GM12865 (cell line): ENCODE measurements around the gene PLEKHA5.

Source experiments
- DNase-seq: peaks from one replicate; pipeline ENCODE4 v3.0.0; 2010; ENCODE audit warnings: low read depth
- H3K4me3 ChIP-seq: 2 replicates; pipeline ENCODE4 v1.5.1; 2011; ENCODE audit warnings: mild to moderate bottlenecking, low read depth, low read length, control low read depth
- TF ChIP-seq, protein P1 (sequence below): IDR thresholded peaks from 2 replicates; pipeline ENCODE4 v1.5.1; 2011; ENCODE audit warnings: low read length, control low read depth, low read depth, inconsistent platforms; ENCODE audit not compliant: insufficient read depth; ENCODE audit errors: missing control alignments

Gene PLEKHA5

DNA sequence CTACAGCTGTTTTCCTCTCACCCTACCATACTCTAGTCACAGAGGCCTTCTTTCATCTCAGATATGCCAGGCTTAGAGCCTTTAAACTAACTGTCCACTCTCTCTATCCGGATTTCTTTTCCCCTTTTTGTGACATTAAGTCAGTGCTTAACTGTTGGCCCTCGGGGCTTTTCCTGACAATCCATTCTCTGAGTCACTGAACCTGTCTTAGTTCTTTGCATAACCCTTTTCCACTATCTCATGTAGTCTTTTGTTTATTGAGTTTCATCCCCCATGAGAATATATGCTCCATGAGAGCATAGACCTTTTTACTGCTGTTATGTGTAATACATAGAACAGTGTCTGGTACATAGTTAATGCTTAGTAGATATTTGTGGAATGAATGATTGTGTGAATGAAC lies 68.7 kb downstream of the PLEKHA5 start:
- no peak overlapping the region for H3K4me3 ChIP-seq
- TF ChIP-seq, protein P1, sequence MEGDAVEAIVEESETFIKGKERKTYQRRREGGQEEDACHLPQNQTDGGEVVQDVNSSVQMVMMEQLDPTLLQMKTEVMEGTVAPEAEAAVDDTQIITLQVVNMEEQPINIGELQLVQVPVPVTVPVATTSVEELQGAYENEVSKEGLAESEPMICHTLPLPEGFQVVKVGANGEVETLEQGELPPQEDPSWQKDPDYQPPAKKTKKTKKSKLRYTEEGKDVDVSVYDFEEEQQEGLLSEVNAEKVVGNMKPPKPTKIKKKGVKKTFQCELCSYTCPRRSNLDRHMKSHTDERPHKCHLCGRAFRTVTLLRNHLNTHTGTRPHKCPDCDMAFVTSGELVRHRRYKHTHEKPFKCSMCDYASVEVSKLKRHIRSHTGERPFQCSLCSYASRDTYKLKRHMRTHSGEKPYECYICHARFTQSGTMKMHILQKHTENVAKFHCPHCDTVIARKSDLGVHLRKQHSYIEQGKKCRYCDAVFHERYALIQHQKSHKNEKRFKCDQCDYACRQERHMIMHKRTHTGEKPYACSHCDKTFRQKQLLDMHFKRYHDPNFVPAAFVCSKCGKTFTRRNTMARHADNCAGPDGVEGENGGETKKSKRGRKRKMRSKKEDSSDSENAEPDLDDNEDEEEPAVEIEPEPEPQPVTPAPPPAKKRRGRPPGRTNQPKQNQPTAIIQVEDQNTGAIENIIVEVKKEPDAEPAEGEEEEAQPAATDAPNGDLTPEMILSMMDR, result no peak
- DNase-seq, result no peak

DNA sequence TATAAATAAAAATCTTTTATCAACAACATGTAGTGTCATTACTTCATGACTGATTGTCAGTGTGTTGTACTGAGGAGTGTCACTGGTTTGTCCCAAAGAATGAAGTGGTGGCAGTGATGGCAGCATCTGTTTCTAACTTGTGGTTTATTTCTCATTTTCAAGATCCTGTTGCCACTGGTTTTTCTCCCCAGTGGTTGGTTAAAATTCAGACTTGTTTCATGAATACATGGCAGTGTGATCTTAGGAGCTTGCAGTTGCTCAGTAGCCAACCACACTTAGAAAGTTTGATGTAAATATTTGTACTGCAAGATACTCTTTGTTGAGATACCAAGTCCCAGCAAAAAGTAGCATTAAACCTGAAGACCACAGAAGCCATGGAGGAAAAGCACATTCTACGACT lies 69.8 kb downstream of the PLEKHA5 start:
- no peak for DNase-seq
- TF ChIP-seq, protein P1, result no peak

DNA sequence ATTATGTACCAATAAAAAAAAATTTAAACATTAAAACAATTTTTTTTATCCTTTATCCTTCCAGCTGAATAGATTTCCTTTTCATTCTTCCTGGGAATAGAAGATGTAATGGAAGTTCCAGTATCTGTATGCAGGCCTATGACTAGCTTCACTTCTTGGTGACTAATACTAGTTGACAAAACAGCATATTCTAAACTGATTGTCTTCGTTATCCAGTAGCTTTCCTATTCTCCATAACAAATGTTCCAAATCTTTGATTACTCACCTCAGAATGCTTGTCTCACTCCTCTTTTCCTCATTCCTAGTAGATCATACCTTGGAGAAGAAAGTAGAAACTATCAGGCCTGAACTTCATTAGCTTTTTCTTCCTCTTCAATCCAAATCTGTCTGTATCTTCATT lies 70.7 kb downstream of the PLEKHA5 start:
- H3K4me3 ChIP-seq, result no peak overlapping the region
- DNase-seq, result no peak
- TF ChIP-seq, protein P1, result no peak

More for the DNA sequence above, 69.8 kb downstream of the PLEKHA5 start:
- H3K4me3 ChIP-seq, result no peak overlapping the region

DNA sequence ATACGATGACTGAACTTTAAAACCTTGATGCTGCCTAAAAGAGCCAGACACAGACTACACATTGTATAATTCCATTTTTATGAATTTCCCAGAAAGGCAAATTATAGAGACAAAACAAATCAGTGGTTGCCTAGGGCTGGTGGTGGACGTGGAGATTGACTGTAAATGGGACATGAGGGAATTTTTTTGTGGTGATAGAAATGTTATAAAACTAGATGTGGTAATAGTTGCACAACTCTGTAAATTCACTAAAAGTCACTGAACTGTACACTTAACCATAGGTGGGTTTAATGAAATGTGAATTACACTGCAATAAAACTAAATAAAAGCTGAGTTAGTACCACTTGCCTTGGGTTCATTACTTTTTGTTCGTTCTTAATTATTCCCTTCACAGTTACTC lies 72.1 kb downstream of the PLEKHA5 start:
- no peak overlapping the region for H3K4me3 ChIP-seq
- TF ChIP-seq, protein P1, result no peak
- no peak for DNase-seq

DNA sequence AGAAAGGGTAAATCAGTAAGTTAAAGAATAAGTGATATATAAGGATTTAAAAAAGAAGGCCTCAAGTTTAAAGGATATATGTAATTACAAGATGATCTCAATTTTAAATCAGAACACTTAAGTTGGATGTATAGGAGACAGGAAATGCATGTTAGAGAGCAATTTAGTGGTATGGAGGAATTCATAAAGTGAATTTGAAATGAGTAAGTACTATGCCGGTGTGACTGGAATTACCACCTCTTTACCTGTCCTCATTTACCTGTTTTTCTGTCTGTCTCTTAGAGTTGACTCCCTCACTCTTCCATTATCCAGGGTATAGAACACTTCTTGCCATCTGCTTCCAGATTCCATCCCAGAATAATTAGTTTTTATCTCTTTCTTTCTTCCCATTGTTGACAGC lies 73.5 kb downstream of the PLEKHA5 start:
- TF ChIP-seq, protein P1, result no peak
- no peak for DNase-seq
- no peak overlapping the region for H3K4me3 ChIP-seq

DNA sequence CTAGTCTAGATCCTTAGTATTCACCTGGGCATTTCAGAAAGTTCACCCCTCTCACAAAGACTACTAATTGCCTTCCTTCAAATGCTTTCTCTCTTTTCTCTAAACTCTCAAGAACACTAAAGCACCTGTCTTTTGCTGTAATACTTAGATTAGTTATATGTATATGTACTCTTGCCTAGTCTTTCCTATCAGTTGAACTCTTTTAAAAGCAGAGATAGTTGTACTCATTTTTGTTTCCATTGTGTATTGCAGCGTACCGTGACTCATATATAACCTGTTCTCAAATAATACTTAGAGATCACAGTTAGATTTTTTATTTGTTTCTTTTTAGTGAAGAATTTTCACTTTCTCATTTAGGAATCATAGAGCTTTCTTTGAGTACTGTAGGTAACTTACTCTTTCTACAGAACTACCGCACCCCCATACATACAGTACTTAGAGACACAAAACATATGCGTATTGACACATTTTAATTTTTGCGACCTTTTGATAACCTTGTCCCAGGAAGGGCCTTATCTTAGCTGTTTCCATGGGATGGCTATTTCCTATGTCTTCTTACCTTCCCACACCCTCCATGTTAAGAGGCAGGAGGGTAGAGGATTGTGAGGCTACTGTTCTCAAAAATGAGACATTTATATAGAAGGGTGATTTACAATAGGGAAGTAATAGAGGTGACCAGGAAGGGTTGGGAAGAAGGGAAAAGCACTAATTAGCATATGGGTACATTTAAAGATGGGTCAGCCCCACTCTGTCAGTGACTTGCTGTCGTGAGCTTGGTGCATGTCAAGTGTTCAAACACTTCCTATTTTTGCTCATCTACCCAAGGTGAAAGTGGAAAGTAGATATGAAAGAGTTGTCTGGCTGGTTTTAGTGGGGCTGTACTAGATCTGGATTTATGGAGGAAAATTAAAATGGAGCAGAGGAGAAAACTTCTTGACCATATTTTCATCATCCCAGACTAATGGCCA lies 74.3 kb downstream of the PLEKHA5 start:
- H3K4me3 ChIP-seq, result no peak overlapping the region
- TF ChIP-seq, protein P1, result no peak

More for the DNA sequence above, 74.3 kb downstream of the PLEKHA5 start:
- no peak for DNase-seq
